NCI-H1436 treated with DMSO at 0.1 percent for 48 hours (cell line): Measurements from ENCODE around the gene SARS2.
"Not testable (repeated sequence)": the region's sequence is repeated elsewhere in the genome, so short reads cannot be mapped to it uniquely, and the experiment has no call there.

Source experiments
- DNase-seq: peaks from one replicate; lab custom pipeline; 2025; lab: John Stamatoyannopoulos, UW

The SARS2 gene

GRCh38 chr19:38929929-38930775, at the start of gene SARS2:
TSS of gene SARS2 (minus strand) at chr19:38930763. CDS start at chr19:38930736, 27 bp downstream.
- peak; percentile 89 for DNase-seq

GRCh38 chr19:38979812-38980211, 49.2 kb upstream of the SARS2 start:
- DNase-seq: no peak

GRCh38 chr19:38978326-38978689, 47.7 kb upstream of the SARS2 start:
- no peak for DNase-seq

DNA sequence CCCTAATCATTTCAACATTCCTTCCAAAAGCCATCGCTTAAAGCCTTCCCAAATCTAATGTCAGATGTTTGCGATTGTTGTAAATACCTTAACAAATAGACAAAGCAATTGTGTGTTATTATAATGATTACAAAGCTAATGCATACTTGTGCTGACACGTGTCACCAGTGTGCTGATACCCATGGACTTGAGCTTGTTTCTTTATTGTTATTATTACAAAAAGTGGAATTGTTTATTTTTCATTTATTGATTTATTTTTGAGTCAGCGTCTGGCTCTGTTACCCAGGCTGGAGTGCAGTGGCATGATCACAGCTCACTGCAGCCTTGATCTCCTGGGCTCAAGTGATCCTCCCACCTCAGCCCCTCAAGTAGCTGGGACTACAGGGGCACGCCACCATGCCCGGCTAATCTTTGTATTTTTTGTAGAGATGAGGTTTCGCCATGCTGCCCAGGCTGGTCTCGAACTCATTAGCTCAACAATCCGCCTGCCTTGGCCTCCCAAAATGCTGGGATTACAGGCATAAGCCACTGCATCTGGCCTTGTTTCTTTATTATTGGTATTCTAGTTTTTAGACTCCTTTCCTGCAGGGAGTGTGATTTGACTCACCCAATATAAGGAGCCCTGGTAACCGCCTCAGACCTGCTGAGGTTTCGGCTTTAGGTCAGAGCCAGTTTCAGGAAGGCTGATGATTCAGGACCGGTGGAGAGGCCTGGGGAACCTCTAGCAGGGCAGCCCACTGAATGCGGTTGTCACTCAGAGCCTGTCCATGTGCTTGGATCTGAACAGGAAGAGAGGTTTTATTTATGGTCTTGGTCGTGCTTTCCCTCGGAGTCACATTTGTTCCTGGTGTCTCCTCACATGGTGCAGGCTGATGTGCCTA, 47.1 kb upstream of the SARS2 start:
- DNase-seq: no peak

DNA sequence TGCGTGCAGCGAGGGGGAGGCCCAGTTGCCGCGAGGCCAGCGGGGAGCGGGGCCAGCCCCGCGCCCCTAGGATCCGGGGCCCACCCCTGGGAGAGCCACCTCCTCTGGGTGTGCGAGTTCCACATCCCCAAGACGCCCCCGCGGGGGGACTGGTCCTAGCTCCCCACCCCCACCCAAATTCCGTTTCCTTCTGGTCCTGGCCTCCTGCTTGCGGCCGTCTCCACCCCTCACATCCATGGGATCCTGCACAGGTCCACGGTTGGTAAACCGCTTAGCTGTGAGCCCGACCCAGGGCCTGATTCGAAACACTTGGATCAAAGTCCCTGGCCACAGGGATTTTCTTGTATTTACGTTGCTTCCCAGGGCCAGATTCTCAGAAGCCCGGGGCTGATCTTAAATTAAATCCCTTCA, 45.3 kb upstream of the SARS2 start:
- no peak for DNase-seq

DNA sequence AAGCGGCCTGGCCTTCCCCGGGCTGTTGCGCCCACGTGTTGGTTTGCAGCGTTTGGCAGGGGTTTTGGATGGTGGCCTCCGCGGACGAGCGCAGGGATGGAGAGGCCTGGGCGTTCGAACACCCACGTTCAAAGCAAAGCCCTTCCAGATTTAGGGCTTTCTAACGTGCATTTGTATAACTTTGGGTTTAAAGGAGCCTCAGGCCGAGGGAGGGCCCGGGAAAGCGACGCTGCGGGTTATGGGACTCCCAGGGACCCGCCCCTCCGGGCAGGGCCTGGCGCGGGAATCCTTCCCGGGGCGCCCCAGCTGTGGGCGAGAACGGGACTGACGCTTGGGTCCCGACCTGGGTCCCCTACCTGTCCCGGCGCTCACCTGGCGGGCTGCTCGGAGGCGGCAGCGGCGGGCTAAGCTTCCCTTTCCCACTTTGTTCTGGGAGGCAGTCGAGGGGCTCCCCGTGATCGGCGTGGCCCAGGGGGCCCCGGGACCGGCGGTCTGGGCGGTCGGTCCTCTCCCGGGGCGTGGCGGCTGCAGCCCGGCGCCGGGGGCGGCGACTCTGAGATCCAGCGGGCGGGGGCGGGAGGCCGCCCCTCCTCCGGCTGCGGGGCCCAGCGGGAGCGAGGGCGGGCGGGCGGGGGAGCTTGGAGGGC, 44.8 kb upstream of the SARS2 start, which contains the start of gene FBXO17:
Gene FBXO17 (minus strand): TSS at position 529 of the 647 bp plus-strand sequence. CDS start 25,423 bp downstream, outside the sequence.
- no peak for DNase-seq

DNA sequence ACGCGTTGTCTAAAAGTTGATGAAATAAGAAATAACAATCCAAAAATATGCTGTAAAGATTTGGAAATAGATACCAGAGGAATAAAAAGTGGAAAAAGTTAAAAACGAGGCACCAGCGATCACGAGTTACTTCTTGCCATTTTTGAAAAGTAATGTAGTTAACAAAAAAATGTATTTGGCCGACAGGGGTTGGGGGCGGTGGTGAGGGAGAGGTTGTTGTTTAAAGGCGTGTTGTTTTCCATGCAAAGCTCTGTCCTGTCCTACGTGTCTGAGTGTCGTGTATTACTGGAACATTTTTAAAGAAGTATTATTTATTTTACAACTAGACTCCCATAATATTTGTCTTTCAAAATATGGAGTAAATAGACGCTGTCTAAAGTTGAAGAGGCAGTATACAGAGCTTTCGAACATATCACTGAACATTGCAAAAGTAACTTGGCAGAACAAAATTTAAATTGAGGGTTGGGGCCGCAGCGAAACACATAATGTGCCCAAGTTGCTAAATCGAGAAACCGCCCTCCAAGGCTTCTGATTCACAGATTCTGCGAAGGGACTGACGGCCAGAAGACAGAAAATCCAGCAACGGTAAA, 44.2 kb upstream of the SARS2 start:
- DNase-seq: no peak

- no peak for DNase-seq
Observed at GRCh38 chr19:38971672-38972071, 41.1 kb upstream of the SARS2 start.

GRCh38 chr19:38970664-38971532, 40.3 kb upstream of the SARS2 start:
- peak; percentile 11 for DNase-seq

DNA sequence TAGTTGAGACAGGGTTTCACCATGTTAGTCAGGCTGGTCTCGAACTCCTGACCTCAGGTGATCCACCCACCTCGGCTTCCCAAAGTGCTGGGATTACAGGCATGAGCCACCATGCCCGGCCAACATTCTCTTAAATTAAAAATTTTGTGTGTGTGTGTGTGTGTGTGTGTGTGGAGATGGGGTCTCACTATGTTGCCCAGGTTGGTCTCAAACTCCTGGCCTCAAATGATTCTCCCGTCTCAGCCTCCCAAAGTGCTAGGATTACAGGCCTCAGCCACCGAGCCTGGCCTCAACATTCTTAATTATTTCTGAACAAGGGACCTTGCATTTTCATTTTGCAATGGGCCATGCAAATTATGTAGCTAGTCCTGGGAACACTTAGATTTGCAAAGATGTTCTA, 35.6 kb upstream of the SARS2 start:
- DNase-seq: not testable (repeated sequence)

DNA sequence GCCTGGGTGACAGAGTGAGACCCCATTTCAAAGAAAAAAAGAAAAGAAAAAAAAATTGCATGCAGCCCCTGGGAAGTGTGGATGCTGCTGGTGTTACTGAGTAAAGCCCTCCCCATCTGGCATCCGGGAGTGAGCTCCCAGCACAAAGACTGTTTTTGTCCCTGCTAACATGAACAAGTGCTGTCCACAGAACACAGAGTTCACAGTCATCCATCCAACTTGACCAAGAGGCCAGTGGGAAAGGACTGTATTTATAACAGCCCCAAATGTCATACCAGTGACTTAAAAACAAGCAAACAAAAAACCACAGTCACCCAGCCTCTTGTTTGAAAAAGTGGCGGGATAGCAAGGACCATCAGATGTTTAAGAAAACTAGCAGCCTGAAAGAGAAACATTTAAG, 34.2 kb upstream of the SARS2 start:
- DNase-seq: no peak

- no peak for DNase-seq
Observed at GRCh38 chr19:38959618-38960017, 29.1 kb upstream of the SARS2 start.

- DNase-seq: no peak
Observed at GRCh38 chr19:38958301-38958700, 27.7 kb upstream of the SARS2 start.

GRCh38 chr19:38956264-38956663, 25.7 kb upstream of the SARS2 start:
- DNase-seq: no peak

GRCh38 chr19:38953677-38954076, 23.1 kb upstream of the SARS2 start:
- no peak for DNase-seq

DNA sequence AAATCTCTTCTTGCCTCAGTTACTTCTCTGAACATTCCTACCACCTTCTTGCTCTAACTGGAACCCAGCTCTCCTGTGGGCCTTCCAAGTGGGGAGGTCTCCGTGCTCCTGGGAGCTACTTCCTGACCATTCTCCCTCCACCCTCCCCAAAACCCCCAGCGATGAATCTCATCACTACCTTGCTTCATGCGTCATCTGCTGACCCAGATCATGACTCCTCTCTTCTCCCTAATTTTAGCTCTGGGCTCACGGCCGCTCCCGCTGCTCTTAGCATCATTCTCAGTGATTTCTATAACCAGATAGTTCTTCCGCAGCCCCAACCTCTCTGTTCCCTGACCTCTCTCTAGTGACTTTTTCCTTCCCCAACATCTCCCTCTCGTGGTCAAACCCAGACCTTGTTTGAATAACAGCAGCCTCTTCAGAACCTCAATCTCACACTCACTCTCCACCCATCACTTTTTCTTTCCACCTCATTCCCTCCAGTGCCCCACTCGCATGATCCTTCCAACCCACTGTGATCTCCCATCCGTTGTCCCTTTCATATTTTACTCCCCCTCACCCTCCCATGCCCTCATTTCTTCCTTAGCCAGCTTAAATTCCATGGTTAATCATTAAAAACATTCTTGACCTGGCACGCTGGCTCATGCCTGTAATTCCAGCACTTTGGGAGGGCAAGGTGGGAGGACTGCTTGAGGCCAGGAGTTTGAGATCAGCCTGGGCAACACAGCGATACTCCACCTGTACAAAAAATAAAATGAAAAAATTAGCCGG, 22.0 kb upstream of the SARS2 start:
- DNase-seq: no peak

GRCh38 chr19:38951187-38951586, 20.6 kb upstream of the SARS2 start:
- DNase-seq: no peak

GRCh38 chr19:38949580-38950367, 19.2 kb upstream of the SARS2 start:
- DNase-seq: no peak

GRCh38 chr19:38946229-38947010, 15.9 kb upstream of the SARS2 start:
- no peak for DNase-seq
